Effector CD4-positive, alpha-beta T cell (primary cell): ENCODE data around the gene APPL2.
"Not testable (repeated sequence)": the region's sequence is repeated elsewhere in the genome, so short reads cannot be mapped to it uniquely, and the experiment has no call there.

Experiments
- DNase-seq: peaks from one replicate; pipeline ENCODE4 v3.0.0-alpha.2; 2020

The APPL2 gene

DNA sequence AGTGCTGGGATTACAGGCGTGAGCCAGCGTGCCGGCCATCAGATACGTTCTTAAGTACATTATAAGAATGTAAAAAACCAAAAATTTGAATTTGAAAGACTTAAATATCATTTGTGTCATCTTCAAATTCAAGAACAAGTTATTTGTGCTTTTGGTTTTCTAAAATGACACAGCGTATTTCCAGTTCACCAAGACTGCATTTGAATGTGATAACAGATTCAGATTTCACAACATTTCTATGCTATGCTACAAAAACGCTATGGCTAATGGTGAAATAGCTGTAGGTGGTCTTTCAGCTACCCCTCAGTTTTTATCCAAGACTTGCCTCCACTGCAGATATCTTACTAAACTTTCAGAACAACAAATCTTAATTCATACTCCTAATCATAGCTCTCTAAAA is 46.7 kb downstream of the APPL2 start:
- no peak for DNase-seq

DNA sequence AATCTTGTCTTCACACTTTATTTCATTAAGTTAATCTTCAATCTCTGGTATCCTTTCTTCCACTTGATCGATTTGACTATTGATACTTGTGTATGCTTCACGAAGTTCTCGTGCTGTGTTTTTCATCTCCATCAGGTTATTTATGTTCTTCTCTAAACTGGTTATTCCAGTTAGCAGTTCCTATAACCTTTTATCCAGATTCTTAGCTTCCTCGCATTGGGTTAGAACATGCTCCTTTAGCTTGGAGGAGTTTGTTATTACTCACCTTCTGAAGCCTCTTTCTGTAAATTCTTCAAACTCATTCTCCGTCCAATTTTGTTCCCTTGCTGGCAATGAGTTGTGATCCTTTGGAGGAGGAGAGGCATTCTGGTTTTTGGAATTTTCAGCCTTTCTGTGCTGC is 52.0 kb downstream of the APPL2 start:
- not testable (repeated sequence) for DNase-seq

DNA sequence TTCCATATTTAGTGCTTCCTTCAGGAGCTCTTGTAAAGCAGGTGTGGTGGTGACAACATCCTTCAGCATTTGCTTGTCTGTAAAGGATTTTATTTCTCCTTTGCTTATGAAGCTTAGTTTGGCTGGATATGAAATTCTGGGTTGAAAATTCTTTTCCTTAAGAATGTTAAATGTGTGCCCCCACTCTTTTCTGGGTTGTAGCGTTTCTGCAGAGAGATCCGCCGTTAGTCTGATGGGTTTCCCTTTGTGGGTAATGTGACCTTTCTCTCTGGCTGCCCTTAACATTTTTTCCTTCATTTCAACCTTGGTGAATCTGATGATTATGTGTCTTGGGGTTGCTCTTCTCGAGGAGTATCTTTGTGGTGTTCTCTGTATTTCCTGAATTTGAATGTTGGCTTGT is 52.6 kb downstream of the APPL2 start:
- DNase-seq: not testable (repeated sequence)

DNA sequence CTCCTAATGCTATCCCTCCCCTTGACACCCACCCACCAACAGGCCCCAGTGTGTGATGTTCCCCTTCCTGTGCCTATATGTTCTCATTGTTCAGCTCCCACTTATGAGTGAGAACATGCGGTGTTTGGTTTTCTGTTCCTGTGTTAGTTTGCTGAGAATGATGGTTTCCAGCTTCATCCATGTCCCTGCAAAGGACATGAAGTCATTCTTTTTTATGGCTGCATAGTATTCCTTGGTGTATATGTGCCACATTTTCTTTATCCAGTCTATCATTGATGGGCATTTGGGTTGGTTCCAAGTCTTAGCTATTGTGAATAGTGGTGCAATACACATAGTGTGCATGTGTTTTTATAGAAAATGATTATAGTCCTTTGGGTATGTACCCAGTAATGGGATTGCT is 56.9 kb downstream of the APPL2 start:
- not testable (repeated sequence) for DNase-seq

DNA sequence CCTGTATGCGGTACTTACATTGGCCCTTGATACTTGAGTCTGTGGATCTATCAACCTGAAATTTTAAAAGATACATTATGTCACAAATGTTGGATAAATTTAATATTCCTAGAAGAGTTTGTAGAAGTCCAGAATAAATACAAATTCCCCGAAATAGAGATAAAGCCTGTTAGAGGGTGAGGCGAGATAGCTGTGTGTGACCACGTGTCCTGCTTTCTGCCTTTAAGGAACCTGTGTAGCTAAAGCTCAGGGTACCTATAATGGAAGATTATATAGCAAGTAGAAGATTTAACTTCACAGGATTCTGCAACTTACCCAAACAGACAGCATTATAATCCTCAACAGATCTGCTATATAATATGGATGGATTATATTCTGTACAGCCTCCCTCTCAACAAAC is 58.8 kb downstream of the APPL2 start:
- DNase-seq: no peak

DNA sequence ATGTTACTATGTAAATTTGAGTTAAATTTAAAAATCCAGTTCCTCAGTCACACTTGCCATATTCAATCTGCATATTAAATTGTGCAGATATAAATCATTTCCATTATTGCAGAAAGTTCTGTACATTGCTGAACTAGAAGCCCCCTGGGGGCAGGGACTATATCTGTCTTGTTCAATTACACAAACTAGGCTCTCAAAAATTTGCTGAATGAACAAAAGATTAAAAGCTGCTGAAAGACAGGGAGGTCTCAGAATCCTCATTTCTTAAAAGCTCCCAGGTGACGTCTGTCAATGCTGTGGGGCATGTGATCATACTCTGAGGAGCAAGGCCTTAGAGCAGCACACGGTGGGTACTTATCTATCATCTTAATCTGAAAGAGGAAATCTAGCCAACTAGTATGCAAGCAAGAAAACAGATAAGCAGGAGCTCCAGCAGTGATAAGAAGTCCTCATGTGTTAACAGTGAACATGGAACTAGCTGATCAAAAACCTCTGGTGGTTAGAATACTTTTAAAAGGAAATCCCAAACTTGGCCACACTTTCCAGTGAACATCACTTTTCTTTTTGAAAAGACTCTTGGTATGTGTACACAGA is 60.5 kb downstream of the APPL2 start:
- no peak for DNase-seq

DNA sequence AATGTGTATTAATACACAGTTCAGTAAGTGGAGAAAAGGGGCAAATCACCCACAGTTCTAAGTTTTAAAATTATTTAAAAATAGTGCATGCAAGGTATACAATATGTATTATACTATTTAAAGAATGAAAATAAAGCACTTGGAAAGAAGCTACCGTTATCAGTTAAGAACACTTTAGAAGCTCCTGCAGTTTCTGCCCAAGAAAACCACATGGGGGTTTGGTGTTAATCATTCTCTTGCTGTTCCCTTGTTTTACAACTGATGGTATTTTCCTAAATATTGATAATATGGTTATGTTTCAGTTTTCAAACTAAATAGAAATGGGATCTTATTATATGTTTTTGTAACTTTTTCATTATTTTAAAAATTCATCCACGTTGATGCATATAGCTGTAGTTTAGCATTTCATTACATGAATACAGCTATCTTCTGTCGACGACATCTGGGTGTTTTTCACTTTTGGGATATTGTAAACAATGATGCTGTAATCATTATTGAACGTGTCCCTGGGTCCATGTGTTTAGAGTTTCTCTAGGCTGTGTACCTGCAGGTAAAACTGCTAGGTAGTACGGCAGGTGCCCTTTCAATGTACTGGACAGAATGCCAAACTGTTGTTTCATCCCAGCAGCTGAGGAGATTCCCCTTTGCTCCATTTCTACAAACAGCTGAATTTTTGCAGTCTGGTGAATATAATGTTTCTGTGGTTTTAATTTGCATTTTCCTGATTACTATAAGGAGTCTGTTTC is 64.1 kb downstream of the APPL2 start:
- DNase-seq: no peak

DNA sequence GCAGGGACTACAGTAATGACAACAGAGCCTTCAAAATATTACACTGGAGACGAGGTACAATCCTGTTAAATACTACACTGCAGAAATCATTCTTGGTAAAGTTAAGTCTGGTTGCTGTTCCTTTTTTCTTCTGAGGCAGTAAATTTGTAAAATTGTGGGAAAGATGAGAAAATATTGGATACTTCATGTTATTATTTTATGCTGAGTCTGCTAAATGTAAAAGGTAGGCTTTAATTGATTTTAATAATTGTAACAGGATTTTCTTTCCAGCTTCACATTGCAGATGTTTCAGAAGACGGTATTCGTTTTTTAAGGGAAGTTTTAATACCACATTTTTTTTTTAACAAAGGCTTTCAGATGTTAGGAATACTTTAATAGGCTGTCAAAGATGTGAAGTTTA is 65.8 kb downstream of the APPL2 start:
- no peak for DNase-seq

DNA sequence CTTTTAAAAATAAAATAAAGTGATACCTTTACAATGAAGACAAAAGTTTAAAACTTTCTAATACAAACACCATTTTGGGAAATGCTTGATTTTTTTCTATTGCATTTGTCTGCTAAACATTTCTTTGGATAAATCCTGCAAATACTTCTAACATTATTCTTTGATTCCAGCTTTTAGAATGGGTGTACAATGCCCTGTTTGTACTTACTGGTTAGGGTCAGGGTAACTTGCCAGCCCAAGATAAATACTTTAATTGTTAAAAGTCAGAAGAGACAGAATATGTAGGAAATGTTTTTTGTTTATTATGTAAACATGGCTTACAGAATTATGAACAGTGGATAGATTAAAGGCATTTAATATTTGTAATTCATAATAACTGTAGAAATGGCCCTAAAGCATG is 68.0 kb downstream of the APPL2 start:
- no peak for DNase-seq

DNA sequence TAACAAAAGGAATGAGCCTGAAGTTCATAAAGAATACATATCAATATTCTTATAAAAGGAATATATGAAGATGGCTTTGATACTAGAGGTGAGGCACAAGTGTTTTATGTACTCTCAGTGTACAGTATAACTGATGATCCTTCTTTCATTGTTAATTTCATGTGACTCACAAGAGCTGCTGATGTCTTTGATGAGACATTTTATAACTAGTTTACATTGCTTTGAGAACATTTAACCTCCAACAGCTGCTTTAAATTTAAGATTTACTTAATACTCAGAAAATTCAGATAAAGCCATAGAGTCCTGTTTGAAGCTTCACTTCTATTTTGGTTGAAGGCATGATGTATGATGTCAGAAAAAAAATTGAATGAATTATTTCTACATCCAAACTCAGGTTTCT is 68.6 kb downstream of the APPL2 start:
- DNase-seq: no peak

DNA sequence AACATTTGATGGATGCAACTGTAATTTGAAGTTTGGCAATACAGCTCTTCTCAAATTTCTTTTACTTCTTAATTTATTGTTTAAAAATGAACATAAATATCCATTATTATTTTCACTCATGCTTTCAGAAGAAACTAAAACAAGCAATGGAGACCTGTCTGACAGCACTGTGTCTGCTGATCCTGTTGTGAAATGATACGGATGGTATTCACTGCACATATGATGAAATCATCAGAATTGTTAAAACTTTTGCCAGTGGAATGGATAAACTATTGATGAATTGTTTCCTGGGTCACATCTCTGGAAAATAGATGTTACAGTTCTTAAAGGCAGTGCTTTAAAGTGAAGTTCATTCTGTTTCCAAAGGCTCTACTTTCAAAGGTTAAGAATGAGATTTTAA is 69.2 kb downstream of the APPL2 start:
- no peak for DNase-seq

DNA sequence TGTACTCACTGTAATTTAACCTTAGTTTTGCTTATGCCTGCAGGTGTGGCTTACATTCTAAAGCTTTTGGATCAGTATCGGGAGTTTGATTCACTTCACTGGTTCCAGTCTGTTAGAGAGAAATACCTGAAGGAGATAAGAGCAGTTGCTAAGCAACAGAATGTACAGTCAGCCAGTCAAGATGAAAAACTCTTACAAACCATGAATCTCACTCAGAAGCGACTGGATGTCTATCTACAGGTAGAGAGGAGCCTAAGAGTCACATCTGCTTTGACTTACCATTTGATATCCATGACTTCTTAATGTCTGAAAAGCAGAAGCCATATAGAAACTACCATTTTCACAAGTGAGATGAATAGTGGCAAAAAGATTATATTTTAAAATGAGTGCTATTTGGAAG is 71.9 kb downstream of the APPL2 start:
- DNase-seq: no peak

DNA sequence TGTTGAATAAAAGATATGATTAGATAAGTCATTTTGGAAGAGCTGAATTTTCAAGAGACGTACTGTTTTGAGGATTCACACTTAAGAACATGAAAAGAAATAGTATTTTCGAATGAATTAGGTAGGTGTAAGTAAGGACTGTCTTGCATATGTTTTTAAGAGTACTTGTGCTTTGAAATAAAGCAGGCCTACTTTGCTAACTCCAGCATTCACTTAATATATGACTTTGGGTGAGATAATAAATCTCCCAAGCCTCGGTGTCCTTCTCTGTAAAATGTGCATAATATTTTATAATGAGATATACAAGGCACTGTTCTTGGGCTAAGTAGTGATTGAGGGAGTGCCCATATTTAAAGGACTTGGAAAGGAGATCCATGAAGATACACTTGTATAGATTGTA is 73.8 kb downstream of the APPL2 start:
- DNase-seq: no peak

DNA sequence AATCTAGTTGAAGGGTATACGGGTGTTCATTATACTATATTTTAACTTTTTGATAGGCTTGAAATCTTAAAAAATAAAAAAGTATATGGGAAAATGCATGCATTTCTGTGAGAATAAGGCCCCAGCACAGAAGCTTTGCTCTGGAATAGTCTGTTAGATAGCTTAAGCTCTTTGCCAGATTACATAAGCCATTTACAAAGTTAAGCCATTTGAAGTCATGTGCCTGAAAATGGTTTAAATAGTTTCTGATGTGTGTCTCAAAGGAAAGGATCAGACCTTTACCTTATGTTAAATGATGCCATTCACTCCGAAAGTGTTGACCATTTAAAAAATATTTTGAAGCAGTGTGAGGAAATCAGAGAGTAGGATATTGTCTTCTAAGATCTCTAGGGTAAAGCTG is 77.1 kb downstream of the APPL2 start:
- no peak for DNase-seq

DNA sequence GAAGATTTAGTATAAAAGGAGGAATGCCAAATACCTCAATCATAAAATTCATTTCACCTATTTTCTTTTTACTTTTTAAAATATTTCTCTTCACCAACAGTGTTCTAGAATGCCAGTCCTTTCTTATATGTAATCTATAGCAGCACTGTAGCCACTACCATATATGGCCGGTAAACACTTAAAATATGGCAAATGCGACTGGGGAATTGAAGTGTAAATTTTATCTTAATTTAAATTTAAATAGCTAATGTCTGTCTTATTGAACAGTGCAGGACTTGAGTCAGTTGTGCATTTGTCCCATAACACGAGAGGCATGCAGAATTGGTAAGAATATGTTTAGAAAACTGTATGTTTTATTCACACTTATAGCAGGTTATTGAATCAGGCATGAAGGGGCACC is 78.4 kb downstream of the APPL2 start:
- DNase-seq: no peak

DNA sequence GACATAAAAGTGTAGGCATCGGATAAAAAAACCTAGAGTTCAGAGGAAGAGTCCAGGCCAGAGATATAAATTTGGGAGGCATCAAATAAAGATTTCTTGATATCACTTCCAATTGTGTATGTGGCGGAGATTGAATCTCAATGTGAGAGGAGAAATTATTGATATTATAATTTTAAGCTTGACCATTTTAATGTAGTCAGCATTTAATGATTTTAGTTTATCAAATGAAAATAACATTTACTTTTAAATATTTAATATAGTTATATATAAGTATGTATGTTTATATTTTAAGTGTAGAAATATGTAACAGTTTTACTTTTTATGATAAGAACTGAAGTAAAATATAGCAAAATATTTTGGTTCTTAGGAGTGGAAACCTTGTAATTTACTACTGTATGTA is 79.7 kb downstream of the APPL2 start:
- DNase-seq: no peak

DNA sequence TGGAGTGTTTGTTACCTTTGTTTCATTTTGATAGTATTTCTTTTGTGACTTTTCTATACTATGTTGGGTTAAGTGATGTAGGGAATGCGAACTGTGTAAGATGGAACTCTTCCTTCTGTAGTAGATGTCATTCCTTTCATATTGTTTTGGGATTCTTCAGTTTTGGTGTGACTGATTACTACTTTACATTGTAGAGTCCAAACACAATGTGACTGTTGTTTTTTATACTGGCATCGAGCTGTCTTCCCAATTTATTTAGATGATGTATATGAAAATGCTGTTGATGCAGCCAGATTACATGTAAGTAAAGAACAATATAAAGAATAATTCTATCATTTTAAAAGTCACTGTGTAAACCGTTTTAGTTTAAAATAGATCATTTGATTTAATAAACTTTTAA is 93.7 kb downstream of the APPL2 start:
- no peak for DNase-seq

DNA sequence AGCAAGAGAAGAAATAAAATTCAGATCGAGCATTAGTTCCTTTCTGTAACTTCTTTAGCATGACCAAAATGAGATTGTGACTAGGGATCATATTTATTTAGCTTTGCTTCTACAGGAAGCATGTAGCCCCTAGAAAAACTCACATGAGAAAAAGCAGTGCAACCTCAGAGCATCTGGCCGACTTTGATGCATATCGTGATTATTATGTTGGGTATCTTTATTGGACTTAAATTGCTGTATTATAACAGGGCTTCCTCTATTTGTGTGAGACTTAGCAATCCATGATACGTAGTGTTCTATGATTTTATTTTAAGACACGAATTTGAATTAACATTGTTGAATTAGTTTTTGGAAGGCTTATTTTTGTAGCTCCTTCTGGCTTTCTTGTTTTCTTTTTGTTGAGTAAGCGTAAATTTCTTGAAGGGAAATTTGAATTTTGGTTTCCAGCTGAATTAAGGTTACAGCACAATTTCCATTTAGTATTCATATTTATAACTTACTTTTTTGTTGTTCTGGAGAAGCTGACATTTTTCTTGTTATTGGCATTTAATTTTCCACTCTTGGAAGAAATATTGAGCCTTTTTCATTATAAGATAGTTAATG is 94.6 kb downstream of the APPL2 start:
- no peak for DNase-seq

DNA sequence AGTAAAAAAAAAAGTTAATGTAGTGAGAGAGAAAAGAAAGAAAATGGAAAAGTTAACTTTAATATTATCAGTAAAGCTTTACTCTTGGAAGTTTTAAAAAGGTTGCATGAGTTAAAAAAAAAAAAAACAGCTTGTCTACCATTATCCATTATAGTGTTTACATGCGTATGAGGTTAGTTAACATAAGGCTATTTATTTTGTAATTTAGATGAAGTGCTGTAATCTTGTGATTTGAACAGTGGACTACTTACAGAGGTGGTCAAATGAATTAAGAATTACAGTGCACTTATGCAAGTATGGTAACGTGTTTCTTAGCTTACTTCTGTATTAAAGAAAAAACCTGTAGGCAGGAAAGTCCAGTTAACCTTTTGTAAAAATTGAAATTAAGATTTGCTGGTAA is 97.7 kb downstream of the APPL2 start:
- DNase-seq: no peak
